WTC11 (cell line): ENCODE results near the gene RBM47.

Source experiments
- CBFB ChIP-seq: sonication (generic); formaldehyde crosslinking; IDR thresholded peaks from 2 replicates; pipeline ENCODE4 v1.8.1; 2022; ENCODE audit warnings: mild to moderate bottlenecking, low read depth, missing genetic modification reagents
- E2F1 ChIP-seq: sonication (generic); formaldehyde crosslinking; IDR thresholded peaks from 2 replicates; pipeline ENCODE4 v1.8.0; 2022; ENCODE audit warnings: mild to moderate bottlenecking, missing genetic modification reagents
- ETV6 ChIP-seq: sonication (generic); formaldehyde crosslinking; IDR thresholded peaks from 2 replicates; pipeline ENCODE4 v1.8.1; 2022; ENCODE audit warnings: mild to moderate bottlenecking, missing genetic modification reagents
- FOXK1 ChIP-seq: sonication (generic); formaldehyde crosslinking; IDR thresholded peaks from 2 replicates; pipeline ENCODE4 v1.8.0; 2022; ENCODE audit warnings: mild to moderate bottlenecking, moderate library complexity, missing genetic modification reagents
- JUN ChIP-seq: sonication (generic); formaldehyde crosslinking; IDR thresholded peaks from 2 replicates; pipeline ENCODE4 v1.8.0; 2023; ENCODE audit warnings: mild to moderate bottlenecking, missing genetic modification reagents
- NR2C2 ChIP-seq: sonication (generic); formaldehyde crosslinking; IDR thresholded peaks from 2 replicates; pipeline ENCODE4 v1.8.0; 2022; ENCODE audit warnings: mild to moderate bottlenecking, missing genetic modification reagents
- TF ChIP-seq, protein P1 (sequence below): fragments of 200-600 bp; IDR thresholded peaks from 2 replicates; pipeline ENCODE4 v1.8.0; 2022; ENCODE audit warnings: antibody characterized with exemption
- TF ChIP-seq, protein P2 (sequence below): fragments of 250-450 bp; sonication (Bioruptor Pico); IDR thresholded peaks from 2 replicates; pipeline ENCODE4 v1.9.0; 2021; ENCODE audit warnings: mild to moderate bottlenecking
- TF ChIP-seq, protein P3 (sequence below): sonication (generic); formaldehyde crosslinking; IDR thresholded peaks from 2 replicates; pipeline ENCODE4 v1.8.1; 2023; ENCODE audit warnings: mild to moderate bottlenecking, missing genetic modification reagents, moderate library complexity
- TF ChIP-seq, protein P4 (sequence below): sonication (generic); formaldehyde crosslinking; conservative IDR thresholded peaks from 2 replicates; pipeline ENCODE4 v1.8.1; 2023; ENCODE audit warnings: mild to moderate bottlenecking, low read depth, missing genetic modification reagents, moderate library complexity
- TF ChIP-seq, protein P5 (sequence below): sonication (generic); formaldehyde crosslinking; IDR thresholded peaks from 2 replicates; pipeline ENCODE4 v1.8.0; 2022; ENCODE audit warnings: mild to moderate bottlenecking, missing genetic modification reagents

- TF ChIP-seq JUN (CRISPR knock-in tag), result no peak
- TF ChIP-seq, protein P1, sequence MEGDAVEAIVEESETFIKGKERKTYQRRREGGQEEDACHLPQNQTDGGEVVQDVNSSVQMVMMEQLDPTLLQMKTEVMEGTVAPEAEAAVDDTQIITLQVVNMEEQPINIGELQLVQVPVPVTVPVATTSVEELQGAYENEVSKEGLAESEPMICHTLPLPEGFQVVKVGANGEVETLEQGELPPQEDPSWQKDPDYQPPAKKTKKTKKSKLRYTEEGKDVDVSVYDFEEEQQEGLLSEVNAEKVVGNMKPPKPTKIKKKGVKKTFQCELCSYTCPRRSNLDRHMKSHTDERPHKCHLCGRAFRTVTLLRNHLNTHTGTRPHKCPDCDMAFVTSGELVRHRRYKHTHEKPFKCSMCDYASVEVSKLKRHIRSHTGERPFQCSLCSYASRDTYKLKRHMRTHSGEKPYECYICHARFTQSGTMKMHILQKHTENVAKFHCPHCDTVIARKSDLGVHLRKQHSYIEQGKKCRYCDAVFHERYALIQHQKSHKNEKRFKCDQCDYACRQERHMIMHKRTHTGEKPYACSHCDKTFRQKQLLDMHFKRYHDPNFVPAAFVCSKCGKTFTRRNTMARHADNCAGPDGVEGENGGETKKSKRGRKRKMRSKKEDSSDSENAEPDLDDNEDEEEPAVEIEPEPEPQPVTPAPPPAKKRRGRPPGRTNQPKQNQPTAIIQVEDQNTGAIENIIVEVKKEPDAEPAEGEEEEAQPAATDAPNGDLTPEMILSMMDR, result no peak
- TF ChIP-seq FOXK1 (CRISPR knock-in tag), result no peak
- TF ChIP-seq, protein P2, sequence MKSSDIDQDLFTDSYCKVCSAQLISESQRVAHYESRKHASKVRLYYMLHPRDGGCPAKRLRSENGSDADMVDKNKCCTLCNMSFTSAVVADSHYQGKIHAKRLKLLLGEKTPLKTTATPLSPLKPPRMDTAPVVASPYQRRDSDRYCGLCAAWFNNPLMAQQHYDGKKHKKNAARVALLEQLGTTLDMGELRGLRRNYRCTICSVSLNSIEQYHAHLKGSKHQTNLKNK (CRISPR knock-in tag), result no peak
- TF ChIP-seq ETV6 (CRISPR knock-in tag), result no peak
- TF ChIP-seq, protein P3, sequence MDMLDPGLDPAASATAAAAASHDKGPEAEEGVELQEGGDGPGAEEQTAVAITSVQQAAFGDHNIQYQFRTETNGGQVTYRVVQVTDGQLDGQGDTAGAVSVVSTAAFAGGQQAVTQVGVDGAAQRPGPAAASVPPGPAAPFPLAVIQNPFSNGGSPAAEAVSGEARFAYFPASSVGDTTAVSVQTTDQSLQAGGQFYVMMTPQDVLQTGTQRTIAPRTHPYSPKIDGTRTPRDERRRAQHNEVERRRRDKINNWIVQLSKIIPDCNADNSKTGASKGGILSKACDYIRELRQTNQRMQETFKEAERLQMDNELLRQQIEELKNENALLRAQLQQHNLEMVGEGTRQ (CRISPR knock-in tag), result no peak
- TF ChIP-seq NR2C2 (CRISPR knock-in tag), result no peak
- TF ChIP-seq, protein P4, sequence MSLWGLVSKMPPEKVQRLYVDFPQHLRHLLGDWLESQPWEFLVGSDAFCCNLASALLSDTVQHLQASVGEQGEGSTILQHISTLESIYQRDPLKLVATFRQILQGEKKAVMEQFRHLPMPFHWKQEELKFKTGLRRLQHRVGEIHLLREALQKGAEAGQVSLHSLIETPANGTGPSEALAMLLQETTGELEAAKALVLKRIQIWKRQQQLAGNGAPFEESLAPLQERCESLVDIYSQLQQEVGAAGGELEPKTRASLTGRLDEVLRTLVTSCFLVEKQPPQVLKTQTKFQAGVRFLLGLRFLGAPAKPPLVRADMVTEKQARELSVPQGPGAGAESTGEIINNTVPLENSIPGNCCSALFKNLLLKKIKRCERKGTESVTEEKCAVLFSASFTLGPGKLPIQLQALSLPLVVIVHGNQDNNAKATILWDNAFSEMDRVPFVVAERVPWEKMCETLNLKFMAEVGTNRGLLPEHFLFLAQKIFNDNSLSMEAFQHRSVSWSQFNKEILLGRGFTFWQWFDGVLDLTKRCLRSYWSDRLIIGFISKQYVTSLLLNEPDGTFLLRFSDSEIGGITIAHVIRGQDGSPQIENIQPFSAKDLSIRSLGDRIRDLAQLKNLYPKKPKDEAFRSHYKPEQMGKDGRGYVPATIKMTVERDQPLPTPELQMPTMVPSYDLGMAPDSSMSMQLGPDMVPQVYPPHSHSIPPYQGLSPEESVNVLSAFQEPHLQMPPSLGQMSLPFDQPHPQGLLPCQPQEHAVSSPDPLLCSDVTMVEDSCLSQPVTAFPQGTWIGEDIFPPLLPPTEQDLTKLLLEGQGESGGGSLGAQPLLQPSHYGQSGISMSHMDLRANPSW (CRISPR knock-in tag), result no peak
- TF ChIP-seq, protein P5, sequence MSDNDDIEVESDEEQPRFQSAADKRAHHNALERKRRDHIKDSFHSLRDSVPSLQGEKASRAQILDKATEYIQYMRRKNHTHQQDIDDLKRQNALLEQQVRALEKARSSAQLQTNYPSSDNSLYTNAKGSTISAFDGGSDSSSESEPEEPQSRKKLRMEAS (CRISPR knock-in tag), result no peak
- TF ChIP-seq CBFB (CRISPR knock-in tag), result no peak
- no peak for TF ChIP-seq E2F1 (CRISPR knock-in tag)
These were observed 77.1 kb downstream of the RBM47 start for GRCh38 chr4:40552536-40552935.
